Fibroblast of skin of left biceps (primary cell): Measurements from ENCODE around the gene FBXO24.

ENCODE experiments used
- DNase-seq, 2 experiments: peaks; one replicate each; pipeline ENCODE4 v3.0.0-alpha.2; 2013; ENCODE audit warnings: low read depth in 2 of 2

The FBXO24 gene

DNA sequence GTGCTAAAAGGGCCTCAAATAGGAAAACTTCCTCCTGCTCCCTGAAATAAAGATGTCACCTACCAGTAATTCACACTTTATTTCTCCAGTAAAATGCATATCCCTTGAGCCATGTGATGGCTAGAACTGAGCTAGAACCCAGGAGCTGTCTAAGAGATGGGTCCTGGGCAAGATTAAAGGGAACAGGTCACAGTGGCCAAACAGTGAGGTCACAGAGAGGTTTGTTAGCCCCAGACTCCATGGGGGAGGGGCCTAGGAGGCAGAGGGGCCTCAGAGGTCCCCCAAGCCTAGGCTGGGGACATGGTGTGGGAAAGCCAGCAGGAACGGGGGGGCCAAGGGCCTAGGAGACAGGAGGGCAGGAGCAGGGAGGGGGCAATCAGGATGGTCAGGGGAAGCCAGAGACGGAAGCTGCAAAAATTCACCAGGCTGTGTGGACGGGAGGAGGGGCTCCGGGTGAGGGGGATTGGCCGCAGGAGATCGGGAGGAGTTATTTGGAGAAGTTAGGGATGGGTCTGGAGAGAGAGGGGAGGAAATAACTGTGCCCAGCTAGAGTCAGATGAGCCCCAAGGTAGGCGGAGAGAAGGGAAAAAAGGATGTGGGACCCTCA lies 3.3 kb downstream of the FBXO24 start:
- no peak for DNase-seq

DNA sequence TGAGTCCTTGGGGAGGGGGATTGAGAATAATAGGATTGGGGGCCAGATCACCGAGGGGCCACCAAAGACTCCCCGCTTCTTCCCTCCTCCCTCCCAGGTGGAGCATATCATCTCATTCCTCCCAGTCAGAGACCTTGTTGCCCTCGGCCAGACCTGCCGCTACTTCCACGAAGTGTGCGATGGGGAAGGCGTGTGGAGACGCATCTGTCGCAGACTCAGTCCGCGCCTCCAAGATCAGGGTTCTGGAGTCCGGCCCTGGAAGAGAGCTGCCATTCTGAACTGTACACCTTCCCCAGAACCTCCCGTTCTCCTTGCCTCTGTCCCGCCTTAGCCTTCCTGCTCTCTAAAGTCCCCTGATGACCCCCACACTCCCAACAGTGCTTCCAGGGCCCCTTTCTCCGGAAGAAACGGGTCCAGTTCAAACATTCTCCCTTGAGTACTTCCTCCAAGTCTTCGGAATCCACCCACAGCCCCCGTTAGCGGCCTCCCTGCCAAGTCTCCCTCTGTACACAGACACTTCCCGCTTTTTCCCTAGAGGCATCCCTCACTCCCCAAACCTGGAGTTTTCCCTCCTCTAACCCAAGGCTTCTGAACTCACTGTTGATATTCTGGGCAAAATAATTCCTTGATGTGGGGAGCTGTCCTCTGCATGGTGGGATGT lies 4.1 kb downstream of the FBXO24 start:
- DNase-seq, result no peak

DNA sequence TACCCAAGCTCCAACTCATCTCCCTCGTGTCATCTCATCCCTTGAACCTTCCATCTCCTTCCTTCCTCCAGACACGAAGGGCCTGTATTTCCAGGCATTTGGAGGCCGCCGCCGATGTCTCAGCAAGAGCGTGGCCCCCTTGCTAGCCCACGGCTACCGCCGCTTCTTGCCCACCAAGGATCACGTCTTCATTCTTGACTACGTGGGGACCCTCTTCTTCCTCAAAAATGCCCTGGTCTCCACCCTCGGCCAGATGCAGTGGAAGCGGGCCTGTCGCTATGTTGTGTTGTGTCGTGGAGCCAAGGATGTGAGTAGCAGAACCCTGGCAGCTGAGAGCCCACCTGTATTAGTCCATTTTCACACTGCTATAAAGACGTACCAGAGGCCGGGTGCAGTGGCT lies 5.5 kb downstream of the FBXO24 start:
- DNase-seq, result no peak

DNA sequence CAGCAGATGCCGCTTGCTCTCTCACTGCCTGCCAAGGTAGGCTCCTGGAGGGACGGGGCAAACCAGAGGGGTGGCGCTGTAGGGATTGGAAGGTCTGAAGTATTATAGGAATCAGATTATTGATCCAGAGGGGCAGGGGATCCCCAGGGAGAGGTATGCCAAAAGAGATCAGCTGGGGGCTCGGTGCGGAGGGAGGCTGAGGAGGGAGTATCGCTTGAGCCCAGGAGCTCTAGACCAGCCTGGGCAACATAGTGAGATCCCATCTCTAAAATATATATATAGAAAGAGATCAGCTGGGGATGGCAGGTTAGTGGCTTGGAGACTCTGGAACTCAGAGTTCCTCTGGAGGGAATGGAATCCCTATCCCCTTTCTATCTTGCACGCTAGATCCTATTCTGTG lies 9.1 kb downstream of the FBXO24 start:
- no peak for DNase-seq

DNA sequence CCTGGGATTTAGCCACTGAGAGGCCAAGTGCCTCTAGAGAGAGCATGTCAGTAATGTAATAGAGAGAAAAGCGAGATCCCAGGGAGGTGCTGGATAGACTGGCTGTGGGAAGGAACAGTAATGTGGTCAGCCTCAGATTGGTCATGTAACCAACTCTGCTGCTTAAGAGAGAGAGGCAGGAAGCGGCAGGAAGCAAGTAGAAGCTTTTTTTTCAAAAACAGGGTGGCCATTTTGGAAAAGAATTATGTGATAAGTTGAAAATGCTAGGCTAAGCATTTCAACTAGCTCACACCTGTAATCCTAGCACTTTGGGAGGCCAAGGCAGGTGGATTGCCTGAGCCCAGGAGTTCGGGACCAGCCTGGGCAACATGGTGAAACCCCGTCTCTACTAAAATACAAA lies 12.3 kb downstream of the FBXO24 start:
- no peak for DNase-seq

DNA sequence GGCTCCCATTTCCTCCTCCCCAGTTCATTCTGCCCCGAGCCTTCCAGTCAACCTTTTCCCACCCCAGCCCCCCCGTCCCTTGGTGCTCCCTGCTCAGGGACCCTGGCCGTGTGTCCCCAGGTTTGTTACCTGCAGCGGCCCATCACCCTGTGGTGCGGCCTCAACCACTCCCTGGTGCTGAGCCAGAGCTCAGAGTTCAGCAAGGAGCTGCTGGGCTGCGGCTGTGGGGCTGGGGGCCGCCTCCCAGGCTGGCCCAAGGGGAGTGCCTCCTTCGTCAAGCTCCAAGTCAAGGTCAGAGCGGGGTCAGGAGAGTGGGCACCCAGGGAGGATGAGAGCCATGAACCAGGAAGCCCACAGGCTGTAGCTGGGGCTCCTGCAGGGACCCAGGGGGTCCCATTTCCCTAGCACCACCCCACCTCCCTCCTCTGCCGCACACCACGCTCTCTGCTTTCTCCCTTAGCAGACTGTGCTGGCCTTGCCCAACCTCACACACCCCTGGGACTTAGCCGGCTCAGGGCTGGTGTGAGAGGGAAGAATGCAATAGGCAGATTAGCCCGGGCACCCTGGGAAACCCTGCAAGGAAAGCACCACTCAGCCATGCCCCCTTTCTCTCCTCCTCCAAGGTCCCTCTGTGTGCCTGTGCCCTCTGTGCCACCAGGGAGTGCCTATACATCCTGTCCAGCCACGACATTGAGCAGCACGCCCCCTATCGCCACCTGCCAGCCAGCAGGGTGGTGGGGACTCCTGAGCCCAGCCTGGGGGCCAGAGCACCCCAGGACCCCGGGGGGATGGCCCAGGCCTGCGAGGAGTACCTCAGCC lies 14.0 kb downstream of the FBXO24 start:
- DNase-seq, result no peak

- DNase-seq, result no peak
These were observed 14.6 kb downstream of the FBXO24 start for GRCh38 chr7:100600730-100601038.

- peak; percentile 88 to 89 for DNase-seq
These were observed 17.0 kb downstream of the FBXO24 start for GRCh38 chr7:100602889-100603725.

GRCh38 chr7:100603726-100604027 lies 17.5 kb downstream of the FBXO24 start:
- no peak for DNase-seq

GRCh38 chr7:100604028-100604975 lies 18.2 kb downstream of the FBXO24 start:
- DNase-seq, result peak; percentile 53 to 54

- DNase-seq, result no peak
These were observed 19.1 kb downstream of the FBXO24 start for GRCh38 chr7:100604976-100605911.

DNA sequence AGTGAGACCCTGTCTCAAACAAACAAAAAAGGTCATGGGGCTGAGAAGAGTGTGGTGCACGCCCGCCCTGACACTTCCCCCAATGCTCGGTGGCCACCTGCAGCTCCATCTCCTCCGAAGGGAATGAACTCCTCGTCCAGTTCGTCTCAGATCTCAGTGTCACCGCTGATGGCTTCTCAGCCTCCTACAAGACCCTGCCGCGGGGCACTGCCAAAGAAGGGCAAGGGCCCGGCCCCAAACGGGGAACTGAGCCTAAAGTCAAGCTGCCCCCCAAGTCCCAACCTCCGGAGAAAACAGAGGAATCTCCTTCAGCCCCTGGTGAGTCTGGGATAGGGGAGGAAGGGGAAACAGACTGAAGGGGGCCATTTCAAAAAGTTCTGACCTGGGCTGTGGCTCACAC lies 20.2 kb downstream of the FBXO24 start:
- DNase-seq, result no peak

- no peak for DNase-seq
These were observed 21.0 kb downstream of the FBXO24 start for GRCh38 chr7:100607111-100607510.

DNA sequence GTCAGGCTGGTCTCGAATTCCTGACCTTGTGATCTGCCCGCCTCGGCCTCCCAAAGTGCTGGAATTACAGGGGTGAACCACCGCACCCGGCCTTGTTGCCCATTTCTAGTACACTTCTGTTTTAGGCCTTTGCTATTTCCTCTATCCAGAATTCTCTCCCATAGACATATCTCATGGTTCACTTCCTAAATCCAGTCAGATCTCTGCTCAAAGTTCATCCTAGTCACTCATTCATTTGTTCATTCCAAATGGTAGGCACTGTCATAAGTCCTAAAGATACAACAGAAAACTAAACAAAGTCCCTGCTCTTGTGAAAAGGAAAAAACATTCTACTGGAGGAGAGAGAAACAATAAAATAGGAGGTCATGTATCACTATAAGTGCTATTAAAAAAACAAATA lies 23.8 kb downstream of the FBXO24 start:
- DNase-seq, result no peak

DNA sequence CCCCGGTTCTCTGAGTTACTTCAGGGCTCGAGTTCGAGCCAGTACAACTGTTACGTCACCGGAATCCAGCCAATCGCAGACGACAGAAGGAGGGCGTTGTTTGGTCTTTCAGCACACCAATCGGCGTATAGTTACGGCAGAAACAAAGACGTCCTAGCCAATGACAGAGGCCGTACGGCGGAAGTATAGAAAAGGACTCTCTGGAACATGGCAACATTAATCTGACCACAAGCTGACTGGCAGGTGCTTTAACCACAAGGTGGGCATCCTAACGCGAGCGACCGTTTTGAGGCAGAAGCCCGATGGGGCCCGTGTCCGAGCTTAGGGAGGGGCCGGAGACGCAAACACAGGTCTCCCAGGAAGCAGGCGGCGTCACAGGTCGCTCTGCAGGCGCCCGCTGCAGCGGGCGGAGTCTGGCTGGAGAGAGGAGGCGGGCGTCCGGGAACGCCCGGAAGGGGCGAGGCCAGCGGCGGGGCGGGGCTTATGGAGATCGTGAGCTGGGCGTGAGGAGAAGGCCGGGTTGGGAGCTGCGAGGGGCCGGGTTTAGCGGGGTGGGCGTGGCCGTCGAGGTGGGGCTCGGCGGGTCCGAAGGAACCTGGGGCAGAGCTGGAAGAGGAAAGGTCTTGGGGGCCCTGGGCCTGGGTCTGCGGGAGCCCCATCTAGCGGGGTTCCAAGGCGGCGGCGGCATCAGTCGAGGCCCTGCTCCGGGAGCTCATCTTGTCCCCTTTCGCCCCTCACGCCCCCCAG lies 26.0 kb downstream of the FBXO24 start, which contains the start of gene MOSPD3:
Gene MOSPD3 (plus strand): TSS at position 558 of the 747 bp plus-strand sequence. CDS start 252 bp downstream, outside the sequence.
- peak; percentile 98 for DNase-seq

DNA sequence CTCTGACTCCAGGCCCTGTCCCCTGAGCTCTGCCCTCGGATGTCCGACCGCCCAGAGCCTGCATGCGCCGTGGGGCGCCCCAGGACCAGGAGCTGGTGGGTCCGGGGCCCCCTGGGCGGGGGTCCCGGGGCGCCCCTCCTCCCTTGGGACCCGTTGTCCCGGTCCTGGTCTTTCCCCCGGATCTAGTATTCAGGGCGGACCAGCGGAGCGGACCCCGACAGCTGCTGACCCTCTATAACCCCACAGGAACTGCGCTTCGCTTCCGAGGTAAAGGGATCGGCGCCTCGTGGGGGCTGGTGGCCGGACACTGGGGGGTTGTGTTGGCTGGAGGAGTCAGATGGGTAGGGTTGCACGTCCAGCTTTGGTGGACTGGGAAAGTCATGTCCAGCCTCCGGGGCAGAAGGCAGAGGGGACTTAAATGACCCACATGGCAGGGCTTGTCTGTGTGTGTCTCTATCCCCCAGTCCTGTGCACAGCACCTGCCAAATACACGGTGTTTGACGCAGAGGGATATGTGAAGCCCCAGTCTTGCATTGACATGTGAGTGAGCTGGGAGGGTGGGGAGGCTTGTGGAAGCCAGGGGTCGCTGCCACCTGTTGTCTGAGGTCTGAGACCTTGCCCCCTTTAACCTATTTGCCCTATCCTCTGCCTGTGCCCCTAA lies 26.7 kb downstream of the FBXO24 start:
- DNase-seq, result no peak

DNA sequence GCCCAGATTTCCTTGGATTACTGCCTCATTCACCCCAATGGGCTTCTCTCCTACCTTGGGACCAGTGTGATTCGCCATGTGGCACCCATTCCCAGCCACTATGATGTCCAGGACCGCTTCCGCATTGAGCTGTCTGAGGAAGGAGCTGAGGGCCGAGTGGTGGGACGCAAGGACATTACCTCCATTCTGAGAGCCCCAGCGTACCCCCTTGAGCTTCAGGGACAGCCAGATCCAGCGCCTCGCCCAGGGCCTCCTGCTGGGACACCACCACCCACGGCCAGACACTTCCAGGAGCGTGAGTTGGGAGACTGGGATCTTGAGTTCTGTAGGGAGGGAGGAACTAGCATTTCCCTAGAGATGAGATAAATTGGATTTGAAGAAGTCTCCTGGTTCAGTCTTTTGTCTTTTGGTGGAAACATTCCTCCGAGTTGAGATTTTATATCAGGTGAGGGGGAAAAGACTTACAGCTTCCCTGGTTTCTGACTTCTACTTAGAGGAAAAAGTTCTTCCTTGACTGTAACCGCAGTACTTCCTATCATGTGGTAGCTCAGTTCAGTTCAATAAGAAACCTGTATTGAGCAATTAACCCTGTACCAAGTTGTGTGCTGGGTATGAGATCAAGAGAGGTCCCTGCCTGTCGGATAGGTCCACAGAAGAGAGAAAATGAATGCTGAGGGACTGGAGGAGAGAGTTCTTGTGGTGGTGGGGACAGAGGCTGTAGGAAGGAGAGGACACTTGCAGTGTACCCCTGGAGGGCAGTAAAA lies 27.5 kb downstream of the FBXO24 start:
- DNase-seq, result no peak

GRCh38 chr7:100614308-100614861 lies 28.3 kb downstream of the FBXO24 start:
- no peak for DNase-seq
